ENCODE measurements around the gene NCOR1. TPM values are rescaled to one million over a fixed set of nuclear protein-coding genes. Genes with fewer than 3 reads are reported as not detected.

The NCOR1 gene
- total and polyA plus RNA-seq, 10 of the 15 experiments (the other 5 are each of a cell fraction or from before 2014, with no cell fraction given), result 34.5 to 135 (median 82.9) TPM

DNA sequence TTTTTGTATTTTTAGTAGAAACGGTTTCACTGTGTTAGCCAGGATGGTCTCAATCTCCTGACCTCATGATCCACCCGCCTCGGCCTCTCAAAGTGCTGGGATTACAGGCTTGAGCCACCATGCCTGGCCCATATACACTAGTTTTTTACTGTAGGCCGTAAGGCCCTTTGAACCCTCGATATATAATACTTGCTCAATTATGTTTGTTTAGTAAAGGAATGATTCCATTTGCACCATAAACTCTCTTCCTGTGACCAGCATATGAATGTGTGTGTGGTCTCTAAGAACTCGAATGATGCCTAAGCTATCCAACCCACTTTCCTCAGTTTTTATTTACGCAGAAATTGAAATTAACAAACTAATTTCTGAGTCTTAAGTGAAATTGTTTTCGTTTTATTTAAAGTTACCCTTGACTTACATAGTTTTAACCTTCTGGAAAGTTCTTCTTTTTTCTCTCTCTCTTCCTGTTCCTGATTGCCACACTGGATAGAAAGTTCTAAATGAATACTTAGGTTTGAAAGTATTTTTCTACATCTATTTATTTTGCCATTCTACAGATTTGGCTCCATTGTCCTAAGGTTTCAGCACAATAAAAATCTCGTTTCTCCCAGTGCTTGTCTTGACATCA is 39.6 kb upstream of the NCOR1 start:
- H3K36me3 ChIP-seq (ENCODE audit: control insufficient read depth in 2 of 2, insufficient read depth in 2 of 2, low read length in 1 of 2), result peaks cover 0 to 2% of the 10 kb centered on the region in 2 experiments; a peak in 1 of 4 replicates
- in situ Hi-C loops (cut with MboI), result no loop called here
- ChIA-PET SMC1A (ENCODE audit: uncharacterized antibody, unreplicated experiment) (no interaction called here), CTCF (no interaction called here), RAD21 (ENCODE audit: unreplicated experiment) (no interaction called here), POLR2A (no interaction called here)
- DNase-seq (ENCODE audit: low read depth, low spot score) (no peak), FAIRE-seq (no peak), ATAC-seq (no peak)
- intact Hi-C loops (cut with micrococcal nuclease; ENCODE audit: unreplicated experiment), result no loop called here
- H3K4me3 ChIP-seq, result no peak overlapping the region
- no peak overlapping the region for H3K27ac ChIP-seq (ENCODE audit: control insufficient read depth, insufficient read depth)
- H3K79me2 ChIP-seq (ENCODE audit: control insufficient read depth, insufficient read depth, low read length), result no peaks in the 10 kb centered on the region
- no peaks in the 10 kb centered on the region for H3K4me1 ChIP-seq (ENCODE audit: control insufficient read depth, insufficient read depth, low read length)
- H4K20me1 ChIP-seq (ENCODE audit: control insufficient read depth, insufficient read depth), result no peaks in the 10 kb centered on the region
- H2AFZ ChIP-seq (ENCODE audit: control insufficient read depth, low read depth, low read length), result no peak overlapping the region
- TF ChIP-seq NR2F1 (conservative IDR thresholded peaks at IDR 0.05), result no peak
- TF ChIP-seq RFX5 (IDR thresholded peaks at IDR 0.05; ENCODE audit: low read depth, low read length), result no peak
- TF ChIP-seq CHD4 (IDR thresholded peaks at IDR 0.05), result no peak
- no peak for TF ChIP-seq IKZF2 (IDR thresholded peaks at IDR 0.05)
- H3K9me3 ChIP-seq (replicated peaks; ENCODE audit: control insufficient read depth, insufficient read depth, low read length), result peaks cover 2% of the 10 kb centered on the region; the same call in 1 of the 3 replicates
- 95% methylated on average over 9 of the region's 9 CpGs for WGBS (ENCODE audit: insufficient coverage, insufficient replicate concordance, low lambda C conversion rate, missing lambda C conversion rate)
- no peak overlapping the region for H3K9ac ChIP-seq (ENCODE audit: control insufficient read depth, insufficient read depth, low read length)
- BruUV-seq (replicated peaks), result no TSS peak
- H3K27me3 ChIP-seq (replicated peaks in 1 of 2; ENCODE audit: control insufficient read depth in 2 of 2, insufficient read depth in 2 of 2, low read length in 1 of 2), result no peaks in the 10 kb centered on the region
- H3K4me2 ChIP-seq (ENCODE audit: control insufficient read depth, insufficient read depth), result no peak overlapping the region

DNA sequence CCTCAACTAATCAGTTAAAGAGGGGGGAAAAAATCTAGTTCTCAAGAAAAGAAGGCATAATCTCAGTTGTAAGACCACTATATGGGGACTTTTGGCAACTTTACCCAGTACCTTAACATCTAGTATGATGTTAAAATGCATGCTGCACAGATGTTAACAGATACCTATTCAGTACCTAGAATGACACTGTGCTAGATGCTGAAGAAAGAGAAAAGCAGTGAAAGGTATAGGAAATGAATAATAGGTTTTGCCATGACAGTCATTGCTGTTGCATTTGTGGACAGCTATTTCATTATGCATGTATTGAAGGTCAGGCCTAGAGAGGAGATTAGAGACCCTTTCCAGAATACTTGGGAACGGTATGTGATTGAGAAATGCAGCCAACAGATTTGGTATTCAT is 36.2 kb upstream of the NCOR1 start:
- H3K79me2 ChIP-seq (ENCODE audit: control insufficient read depth, insufficient read depth, low read length), result no peaks in the 10 kb centered on the region
- no peaks in the 10 kb centered on the region for H3K9me3 ChIP-seq (replicated peaks; ENCODE audit: control insufficient read depth, insufficient read depth, low read length)
- FAIRE-seq (no peak), ATAC-seq (no peak), DNase-seq (ENCODE audit: low read depth, low spot score) (no peak)
- no TSS peak for BruUV-seq (replicated peaks)
- in situ Hi-C loops (cut with MboI), result no loop called here
- ChIA-PET CTCF (no interaction called here), SMC1A (ENCODE audit: uncharacterized antibody, unreplicated experiment) (interaction anchor here (1.7 kb wide), 1 partner anchor 9 kb away, joined by 4 read pairs; no protein-coding TSS in a partner anchor), POLR2A (interaction anchor here (0.7 kb wide), 2 partner anchors 9 to 144 kb away, joined by 6 to 10 read pairs; no protein-coding TSS in a partner anchor), RAD21 (ENCODE audit: unreplicated experiment) (no interaction called here)
- H3K4me3 ChIP-seq, result no peak overlapping the region
- no peak overlapping the region for H3K9ac ChIP-seq (ENCODE audit: control insufficient read depth, insufficient read depth, low read length)
- no peaks in the 10 kb centered on the region for H3K27me3 ChIP-seq (replicated peaks in 1 of 2; ENCODE audit: control insufficient read depth in 2 of 2, insufficient read depth in 2 of 2, low read length in 1 of 2)
- intact Hi-C loops (cut with micrococcal nuclease; ENCODE audit: unreplicated experiment), result no loop called here
- no peak overlapping the region for H3K4me2 ChIP-seq (ENCODE audit: control insufficient read depth, insufficient read depth)
- no peak for TF ChIP-seq CEBPB (IDR thresholded peaks at IDR 0.05; ENCODE audit: borderline replicate concordance in 1 of 2, low read depth in 2 of 2, low read length in 2 of 2)
- no peak for TF ChIP-seq BACH1 (IDR thresholded peaks at IDR 0.05; ENCODE audit: borderline replicate concordance)
- TF ChIP-seq CHD4 (IDR thresholded peaks at IDR 0.05), result no peak
- no peak for TF ChIP-seq GABPA (IDR thresholded peaks at IDR 0.05; ENCODE audit: low read depth)
- TF ChIP-seq SUZ12 (IDR thresholded peaks at IDR 0.05; ENCODE audit: unreplicated experiment), result no peak
- no peak for TF ChIP-seq NR2C2 (IDR thresholded peaks at IDR 0.05; ENCODE audit: borderline replicate concordance, control insufficient read depth, insufficient read length, low read depth)
- TF ChIP-seq YBX1 (IDR thresholded peaks at IDR 0.05), result no peak
- TF ChIP-seq, protein P1, sequence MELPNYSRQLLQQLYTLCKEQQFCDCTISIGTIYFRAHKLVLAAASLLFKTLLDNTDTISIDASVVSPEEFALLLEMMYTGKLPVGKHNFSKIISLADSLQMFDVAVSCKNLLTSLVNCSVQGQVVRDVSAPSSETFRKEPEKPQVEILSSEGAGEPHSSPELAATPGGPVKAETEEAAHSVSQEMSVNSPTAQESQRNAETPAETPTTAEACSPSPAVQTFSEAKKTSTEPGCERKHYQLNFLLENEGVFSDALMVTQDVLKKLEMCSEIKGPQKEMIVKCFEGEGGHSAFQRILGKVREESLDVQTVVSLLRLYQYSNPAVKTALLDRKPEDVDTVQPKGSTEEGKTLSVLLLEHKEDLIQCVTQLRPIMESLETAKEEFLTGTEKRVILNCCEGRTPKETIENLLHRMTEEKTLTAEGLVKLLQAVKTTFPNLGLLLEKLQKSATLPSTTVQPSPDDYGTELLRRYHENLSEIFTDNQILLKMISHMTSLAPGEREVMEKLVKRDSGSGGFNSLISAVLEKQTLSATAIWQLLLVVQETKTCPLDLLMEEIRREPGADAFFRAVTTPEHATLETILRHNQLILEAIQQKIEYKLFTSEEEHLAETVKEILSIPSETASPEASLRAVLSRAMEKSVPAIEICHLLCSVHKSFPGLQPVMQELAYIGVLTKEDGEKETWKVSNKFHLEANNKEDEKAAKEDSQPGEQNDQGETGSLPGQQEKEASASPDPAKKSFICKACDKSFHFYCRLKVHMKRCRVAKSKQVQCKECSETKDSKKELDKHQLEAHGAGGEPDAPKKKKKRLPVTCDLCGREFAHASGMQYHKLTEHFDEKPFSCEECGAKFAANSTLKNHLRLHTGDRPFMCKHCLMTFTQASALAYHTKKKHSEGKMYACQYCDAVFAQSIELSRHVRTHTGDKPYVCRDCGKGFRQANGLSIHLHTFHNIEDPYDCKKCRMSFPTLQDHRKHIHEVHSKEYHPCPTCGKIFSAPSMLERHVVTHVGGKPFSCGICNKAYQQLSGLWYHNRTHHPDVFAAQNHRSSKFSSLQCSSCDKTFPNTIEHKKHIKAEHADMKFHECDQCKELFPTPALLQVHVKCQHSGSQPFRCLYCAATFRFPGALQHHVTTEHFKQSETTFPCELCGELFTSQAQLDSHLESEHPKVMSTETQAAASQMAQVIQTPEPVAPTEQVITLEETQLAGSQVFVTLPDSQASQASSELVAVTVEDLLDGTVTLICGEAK (IDR thresholded peaks at IDR 0.05; ENCODE audit: borderline replicate concordance), result no peak
- no peak for TF ChIP-seq RCOR1 (conservative IDR thresholded peaks at IDR 0.05; ENCODE audit: low read depth, low read length)
- TF ChIP-seq JUND (IDR thresholded peaks at IDR 0.05; ENCODE audit: low read depth, low read length), result no peak
- no peak for TF ChIP-seq ZNF217 (IDR thresholded peaks at IDR 0.05)
- no peak for TF ChIP-seq HDGF (IDR thresholded peaks at IDR 0.05)
- no peak overlapping the region for H3K27ac ChIP-seq (ENCODE audit: control insufficient read depth, insufficient read depth)
- no peak overlapping the region for H2AFZ ChIP-seq (ENCODE audit: control insufficient read depth, low read depth, low read length)
- H4K20me1 ChIP-seq (ENCODE audit: control insufficient read depth, insufficient read depth), result no peaks in the 10 kb centered on the region
- WGBS (ENCODE audit: insufficient coverage, insufficient replicate concordance, low lambda C conversion rate, missing lambda C conversion rate), result 100% methylated on average over 1 of the region's 1 CpG
- H3K36me3 ChIP-seq (ENCODE audit: control insufficient read depth in 2 of 2, insufficient read depth in 2 of 2, low read length in 1 of 2), result no peaks in the 10 kb centered on the region; a peak in 1 of 4 replicates
- no peaks in the 10 kb centered on the region for H3K4me1 ChIP-seq (ENCODE audit: control insufficient read depth, insufficient read depth, low read length)

Measured in GM12878 (cell line).